ENCODE results near the gene CHST3. TPM values are rescaled to one million over a fixed set of nuclear protein-coding genes. Genes with fewer than 3 reads are reported as not detected.

CHST3 gene
- total and polyA plus RNA-seq, 7 donors, result 0.23 to 25.5 (median 12.8) TPM

DNA sequence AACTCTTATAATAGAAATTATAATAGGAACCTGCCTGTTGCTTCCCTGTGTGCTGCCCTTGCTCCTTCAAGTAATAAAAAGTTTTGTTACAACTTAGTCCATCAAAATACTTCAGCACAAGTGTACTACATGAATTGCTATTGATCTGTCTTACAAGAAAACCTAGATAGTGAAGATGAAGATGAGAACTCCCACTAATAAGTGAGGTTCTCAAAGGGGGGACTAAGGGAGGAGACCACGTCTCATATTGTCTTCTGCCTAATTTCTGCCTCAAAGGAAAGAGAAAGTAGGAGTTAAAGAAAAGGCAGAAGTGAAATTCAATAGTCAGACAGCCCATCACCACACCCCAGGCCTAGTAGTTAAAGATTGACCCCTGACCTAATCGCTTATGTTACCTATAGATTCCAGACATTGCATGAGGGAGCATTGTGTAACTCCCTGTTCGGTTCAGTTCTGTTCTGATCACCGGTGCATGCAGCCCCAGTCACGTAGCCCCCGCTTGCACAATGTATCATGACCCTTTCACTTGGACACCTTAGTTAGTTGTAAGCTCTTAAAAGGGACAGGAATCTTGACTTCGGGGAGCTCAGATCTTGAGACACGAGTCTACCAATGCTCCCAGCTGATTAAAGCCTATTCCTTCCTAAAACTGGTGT is 18.2 kb upstream of the CHST3 start:
- H3K27ac ChIP-seq, result no peak overlapping the region
- no peaks in the 10 kb centered on the region for H3K36me3 ChIP-seq
- no peaks in the 10 kb centered on the region for H3K27me3 ChIP-seq
- intact Hi-C loops (cut with DNase I), result no loop called here
- TF ChIP-seq POLR2AphosphoS5 (IDR thresholded peaks at IDR 0.05), result no peak
- TF ChIP-seq EP300 (IDR thresholded peaks at IDR 0.05), result no peak
- TF ChIP-seq, protein P1, sequence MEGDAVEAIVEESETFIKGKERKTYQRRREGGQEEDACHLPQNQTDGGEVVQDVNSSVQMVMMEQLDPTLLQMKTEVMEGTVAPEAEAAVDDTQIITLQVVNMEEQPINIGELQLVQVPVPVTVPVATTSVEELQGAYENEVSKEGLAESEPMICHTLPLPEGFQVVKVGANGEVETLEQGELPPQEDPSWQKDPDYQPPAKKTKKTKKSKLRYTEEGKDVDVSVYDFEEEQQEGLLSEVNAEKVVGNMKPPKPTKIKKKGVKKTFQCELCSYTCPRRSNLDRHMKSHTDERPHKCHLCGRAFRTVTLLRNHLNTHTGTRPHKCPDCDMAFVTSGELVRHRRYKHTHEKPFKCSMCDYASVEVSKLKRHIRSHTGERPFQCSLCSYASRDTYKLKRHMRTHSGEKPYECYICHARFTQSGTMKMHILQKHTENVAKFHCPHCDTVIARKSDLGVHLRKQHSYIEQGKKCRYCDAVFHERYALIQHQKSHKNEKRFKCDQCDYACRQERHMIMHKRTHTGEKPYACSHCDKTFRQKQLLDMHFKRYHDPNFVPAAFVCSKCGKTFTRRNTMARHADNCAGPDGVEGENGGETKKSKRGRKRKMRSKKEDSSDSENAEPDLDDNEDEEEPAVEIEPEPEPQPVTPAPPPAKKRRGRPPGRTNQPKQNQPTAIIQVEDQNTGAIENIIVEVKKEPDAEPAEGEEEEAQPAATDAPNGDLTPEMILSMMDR (IDR thresholded peaks at IDR 0.05), result no peak
- no peak for TF ChIP-seq POLR2A (IDR thresholded peaks at IDR 0.05)
- H3K9me3 ChIP-seq, result peaks cover 9 to 38% (median 21%) of the 10 kb centered on the region in 4 donors
- no peak overlapping the region for H3K4me3 ChIP-seq
- no peak for DNase-seq
- no peaks in the 10 kb centered on the region for H3K4me1 ChIP-seq
- 87 to 92% methylated on average over 8 of the region's 8 CpGs for WGBS, 2 donors

DNA sequence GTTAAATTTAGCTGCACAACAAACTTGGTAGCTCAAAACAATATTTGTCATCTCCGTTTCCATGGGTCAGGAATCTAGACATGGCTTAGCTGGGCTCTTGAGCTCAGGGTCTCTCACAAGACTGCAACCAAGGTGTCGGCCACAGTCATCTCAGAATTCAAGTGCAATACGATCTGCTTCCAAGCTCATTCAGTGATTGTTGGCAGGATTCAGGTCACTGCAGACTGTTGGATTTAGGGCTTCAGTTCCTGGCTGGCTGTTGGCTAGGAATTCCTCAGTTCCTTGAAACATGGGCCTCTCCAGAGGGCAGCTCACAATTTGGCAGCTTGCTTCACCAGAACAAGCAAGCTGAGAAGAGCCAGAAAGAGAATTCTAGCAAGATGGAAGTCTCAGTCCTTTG is 17.5 kb upstream of the CHST3 start:
- Histone ChIP-seq H3K4me3 (no peak overlapping the region), H3K27ac (no peak overlapping the region), H3K36me3 (no peaks in the 10 kb centered on the region), H3K4me1 (no peaks in the 10 kb centered on the region), H3K27me3 (no peaks in the 10 kb centered on the region), H3K9me3 (peaks cover 9 to 38% (median 21%) of the 10 kb centered on the region in 4 donors)
- no peak for DNase-seq
- no peak for TF ChIP-seq EP300 (IDR thresholded peaks at IDR 0.05)
- WGBS, 2 donors, result 93 to 96% methylated on average over 3 of the region's 3 CpGs
- intact Hi-C loops (cut with DNase I), result no loop called here

DNA sequence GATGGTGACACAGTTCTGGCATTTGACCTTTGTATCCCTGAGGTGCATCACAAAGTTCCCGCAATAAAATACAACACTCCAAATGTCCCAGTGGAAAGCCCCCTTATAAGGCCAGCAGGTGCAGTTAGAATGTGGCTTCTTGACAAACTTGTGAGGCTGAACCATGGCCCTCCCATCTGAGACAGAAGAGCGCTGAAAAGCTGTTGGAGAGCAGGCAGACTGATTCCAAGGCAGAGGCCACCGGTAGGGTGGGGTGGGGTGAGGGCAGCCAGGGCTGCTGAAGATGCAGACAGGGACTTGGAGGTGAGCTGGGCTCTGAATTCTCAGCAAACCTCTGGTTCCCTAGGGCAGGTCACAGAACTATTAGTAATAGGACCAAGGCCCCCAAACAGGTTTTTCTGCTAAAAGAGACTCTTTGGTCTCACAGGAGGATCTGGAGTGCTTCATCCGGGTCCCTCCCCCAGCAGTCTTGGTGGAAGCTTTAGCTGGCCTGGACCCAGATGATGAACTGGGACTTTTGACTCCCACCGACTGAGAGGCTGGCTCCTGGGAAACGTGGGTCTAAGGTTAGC is 15.6 kb upstream of the CHST3 start:
- Histone ChIP-seq H3K9me3 (peaks cover 9 to 35% (median 21%) of the 10 kb centered on the region in 4 donors), H3K27ac (no peak overlapping the region), H3K4me3 (no peak overlapping the region), H3K27me3 (no peaks in the 10 kb centered on the region), H3K36me3 (no peaks in the 10 kb centered on the region), H3K4me1 (no peaks in the 10 kb centered on the region)
- TF ChIP-seq POLR2A (IDR thresholded peaks at IDR 0.05), result no peak
- TF ChIP-seq EP300 (IDR thresholded peaks at IDR 0.05), result no peak
- TF ChIP-seq, protein P1 (IDR thresholded peaks at IDR 0.05), result no peak
- no peak for TF ChIP-seq POLR2AphosphoS5 (IDR thresholded peaks at IDR 0.05)
- intact Hi-C loops (cut with DNase I), result no loop called here
- no peak for DNase-seq
- whole genome bisulfite sequencing, 2 donors, result 67 to 77% methylated on average over 6 of the region's 6 CpGs

DNA sequence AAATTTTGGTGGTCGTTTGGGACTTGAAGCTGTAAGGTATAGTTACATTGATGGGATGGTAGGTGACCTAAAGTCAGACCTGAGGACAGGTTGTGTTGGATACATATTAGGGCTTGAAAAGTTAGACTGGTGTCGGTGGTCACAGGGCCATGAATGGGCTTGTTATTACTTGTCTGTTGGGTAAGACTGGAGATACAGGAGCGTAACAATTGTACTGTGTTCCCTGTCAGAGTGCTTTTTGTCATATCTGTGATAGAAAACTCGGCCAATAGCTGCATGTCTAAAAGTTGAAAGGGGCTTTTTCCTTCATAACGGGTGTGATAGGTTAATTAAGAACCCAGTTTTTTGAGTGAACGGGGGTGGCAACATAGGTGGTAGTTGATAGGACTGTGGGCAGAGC is 13.5 kb upstream of the CHST3 start:
- no peak for DNase-seq
- Histone ChIP-seq H3K27ac (no peak overlapping the region), H3K9me3 (peaks cover 6 to 32% (median 17%) of the 10 kb centered on the region in 4 donors), H3K27me3 (no peaks in the 10 kb centered on the region), H3K4me3 (no peak overlapping the region), H3K36me3 (no peaks in the 10 kb centered on the region), H3K4me1 (no peaks in the 10 kb centered on the region)
- intact Hi-C loops (cut with DNase I), result loop anchor here (10.0 kb wide), 1 partner anchor 264 kb away; the partner anchor contains the start of genes ANAPC16 and ASCC1
- WGBS, 2 donors, result 84 to 85% methylated on average over 6 of the region's 6 CpGs
- TF ChIP-seq, protein P1 (IDR thresholded peaks at IDR 0.05), result no peak
- no peak for TF ChIP-seq POLR2A (IDR thresholded peaks at IDR 0.05)

DNA sequence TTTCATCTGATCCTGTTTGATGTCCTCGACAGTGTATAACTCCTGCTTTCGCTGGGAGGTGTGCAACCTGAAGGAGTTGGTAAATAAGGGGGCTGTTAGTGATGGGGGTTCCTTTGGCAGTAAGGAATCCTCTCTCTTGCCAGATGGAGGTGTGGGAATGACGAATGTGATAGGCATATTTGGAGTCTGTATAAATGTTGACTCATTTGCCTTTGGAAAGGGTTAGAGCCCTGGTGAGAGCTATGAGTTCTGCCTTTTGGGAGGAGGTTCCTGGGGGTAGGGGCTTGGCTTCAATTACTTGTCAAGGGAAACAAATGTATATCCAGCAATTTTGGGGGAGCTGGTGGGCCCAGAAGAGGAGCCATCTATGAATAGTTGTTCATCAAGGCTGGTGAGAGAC is 11.4 kb upstream of the CHST3 start:
- no peaks in the 10 kb centered on the region for H3K36me3 ChIP-seq
- intact Hi-C loops (cut with DNase I), result loop anchor here (10.0 kb wide), 1 partner anchor 262 kb away; the partner anchor contains the start of genes ANAPC16 and ASCC1
- DNase-seq, result no peak
- peaks cover 0 to 6% (median 3%) of the 10 kb centered on the region in 4 donors for H3K4me1 ChIP-seq
- 59 to 84% methylated on average over 3 of the region's 3 CpGs for WGBS, 2 donors
- TF ChIP-seq EP300 (IDR thresholded peaks at IDR 0.05), result no peak
- TF ChIP-seq, protein P1 (IDR thresholded peaks at IDR 0.05), result no peak
- TF ChIP-seq POLR2A (IDR thresholded peaks at IDR 0.05), result no peak
- no peak for TF ChIP-seq POLR2AphosphoS5 (IDR thresholded peaks at IDR 0.05)
- no peak overlapping the region for H3K27ac ChIP-seq
- H3K27me3 ChIP-seq, result no peaks in the 10 kb centered on the region
- H3K4me3 ChIP-seq, result no peak overlapping the region
- peaks cover 0 to 20% (median 3%) of the 10 kb centered on the region in 4 donors for H3K9me3 ChIP-seq

All from sigmoid colon (tissue), 7 donors.